ENCODE measurements around the gene HDAC4.
"Not testable (repeated sequence)": the region's sequence is repeated elsewhere in the genome, so short reads cannot be mapped to it uniquely, and the experiment has no call there.

The HDAC4 gene

GRCh38 chr2:239400596-239401066, at the start of gene HDAC4:
HDAC4 (minus strand) TSS chr2:239401020; CDS start chr2:239352699, 48,321 bp downstream.
- no peak for DNase-seq (ENCODE audit: low read depth in 3 of 3, low spot score in 1 of 3)

GRCh38 chr2:239449468-239449867, 48.6 kb upstream of the HDAC4 start:
- DNase-seq (ENCODE audit: low read depth in 3 of 3, low spot score in 1 of 3): not testable (repeated sequence)

- DNase-seq (ENCODE audit: low read depth in 3 of 3, low spot score in 1 of 3): no peak
These were observed 45.1 kb upstream of the HDAC4 start for GRCh38 chr2:239445771-239446524.

GRCh38 chr2:239444626-239445577, 44.1 kb upstream of the HDAC4 start:
- DNase-seq (ENCODE audit: low read depth in 3 of 3, low spot score in 1 of 3): no peak

- no peak for DNase-seq (ENCODE audit: low read depth in 3 of 3, low spot score in 1 of 3)
These were observed 43.1 kb upstream of the HDAC4 start for GRCh38 chr2:239443666-239444567.

GRCh38 chr2:239443102-239443620, 42.3 kb upstream of the HDAC4 start:
- DNase-seq (ENCODE audit: low read depth in 3 of 3, low spot score in 1 of 3): no peak

GRCh38 chr2:239442192-239442591, 41.4 kb upstream of the HDAC4 start:
- DNase-seq (ENCODE audit: low read depth in 3 of 3, low spot score in 1 of 3): no peak

GRCh38 chr2:239441261-239442078, 40.6 kb upstream of the HDAC4 start:
- no peak for DNase-seq (ENCODE audit: low read depth in 3 of 3, low spot score in 1 of 3)

GRCh38 chr2:239440511-239440959, 39.7 kb upstream of the HDAC4 start:
- DNase-seq (ENCODE audit: low read depth in 3 of 3, low spot score in 1 of 3): no peak

- no peak for DNase-seq (ENCODE audit: low read depth in 3 of 3, low spot score in 1 of 3)
These were observed 39.0 kb upstream of the HDAC4 start for GRCh38 chr2:239439754-239440315.

- DNase-seq (ENCODE audit: low read depth in 3 of 3, low spot score in 1 of 3): no peak
These were observed 38.4 kb upstream of the HDAC4 start for GRCh38 chr2:239438995-239439753.

- no peak for DNase-seq (ENCODE audit: low read depth in 3 of 3, low spot score in 1 of 3)
These were observed 37.5 kb upstream of the HDAC4 start for GRCh38 chr2:239438368-239438767.

- DNase-seq (ENCODE audit: low read depth in 3 of 3, low spot score in 1 of 3): no peak
These were observed 36.0 kb upstream of the HDAC4 start for GRCh38 chr2:239436669-239437335.

GRCh38 chr2:239436076-239436475, 35.3 kb upstream of the HDAC4 start:
- DNase-seq (ENCODE audit: low read depth in 3 of 3, low spot score in 1 of 3): no peak

GRCh38 chr2:239433777-239434403, 33.1 kb upstream of the HDAC4 start:
- no peak for DNase-seq (ENCODE audit: low read depth in 3 of 3, low spot score in 1 of 3)

- DNase-seq (ENCODE audit: low read depth in 3 of 3, low spot score in 1 of 3): no peak
These were observed 31.4 kb upstream of the HDAC4 start for GRCh38 chr2:239432174-239432573.

- DNase-seq (ENCODE audit: low read depth in 3 of 3, low spot score in 1 of 3): no peak
These were observed 30.7 kb upstream of the HDAC4 start for GRCh38 chr2:239431536-239431935.
